ENCODE measurements around the gene COL13A1.

Gene COL13A1

GRCh38 chr10:69974551-69975155, 172.9 kb downstream of the COL13A1 start:
- DNase-seq, result no peak

GRCh38 chr10:69976795-69977546, 175.3 kb downstream of the COL13A1 start:
- no peak for DNase-seq

GRCh38 chr10:69979174-69979573, 177.5 kb downstream of the COL13A1 start:
- no peak for DNase-seq

- DNase-seq, result no peak
These were observed 179.0 kb downstream of the COL13A1 start for GRCh38 chr10:69980672-69981071.

- DNase-seq, result no peak
These were observed 186.4 kb downstream of the COL13A1 start for GRCh38 chr10:69988094-69988493.

- DNase-seq, result no peak
These were observed 189.4 kb downstream of the COL13A1 start for GRCh38 chr10:69991151-69991550.

GRCh38 chr10:69994262-69994661, 192.6 kb downstream of the COL13A1 start:
- DNase-seq, result peak; percentile 45

GRCh38 chr10:69996611-69997010, 194.9 kb downstream of the COL13A1 start:
- no peak for DNase-seq

- DNase-seq, result no peak
These were observed 198.6 kb downstream of the COL13A1 start for GRCh38 chr10:70000262-70000661.

- DNase-seq, result no peak
These were observed 205.6 kb downstream of the COL13A1 start for GRCh38 chr10:70007116-70007820.

All from hematopoietic multipotent progenitor cell treated with erythropoietin and hydrocortisone succinate and interleukin-3 and kit ligand, for 6 days (in vitro differentiated cells).